Motor neuron (in vitro differentiated cells): ENCODE results near the gene UBTD1. TPM values are rescaled to one million over a fixed set of nuclear protein-coding genes. Genes with fewer than 3 reads are reported as not detected.
"Not testable (repeated sequence)": the region's sequence is repeated elsewhere in the genome, so short reads cannot be mapped to it uniquely, and the experiment has no call there.

Source experiments
- ATAC-seq, 8 experiments: fragments of 200-7000 bp; cut with Tn5 transposase; replicated peaks in 6 of 8; 2 replicates each; pipeline ENCODE4 v1.8.0; 2021; ENCODE audit warnings: mild to moderate bottlenecking in 8 of 8, moderate library complexity in 8 of 8
- H3K27ac ChIP-seq, 2 donors: fragments of 250-450 bp; sonication (Bioruptor Pico); 2 replicates each; pipeline ENCODE4 v1.9.0; 2021; ENCODE audit warnings: antibody characterized with exemption in 2 of 2, mild to moderate bottlenecking in 2 of 2, moderate library complexity in 1 of 2
- H3K4me1 ChIP-seq, 2 donors: fragments of 250-450 bp; sonication (Bioruptor Pico); replicated peaks in 1 of 2; 2 replicates each; pipeline ENCODE4 v1.6.1; 2021; ENCODE audit warnings: antibody characterized with exemption in 2 of 2, mild to moderate bottlenecking in 2 of 2, moderate library complexity in 1 of 2
- H3K4me3 ChIP-seq, 5 donors: fragments of 250-450 bp; sonication (Bioruptor Pico); 2 replicates each; pipeline ENCODE4 v1.9.0; 2021; ENCODE audit warnings: antibody characterized with exemption in 5 of 5, mild to moderate bottlenecking in 5 of 5, moderate library complexity in 4 of 5
- WGBS, 10 experiments: fragments of 450-650 bp; shearing (Covaris generic); methylation state at CpG; one replicate each; pipeline ENCODE4 v1.0.0; 2022; 5-methylcytosine and 5-hydroxymethylcytosine counted together
- in situ Hi-C, 9 experiments: fragments of 400-800 bp; cut with MboI; loops; one replicate each; pipeline ENCODE4 v1.15.0; 2021; ENCODE audit warnings: low sequenced_read_pairs in 9 of 9, low pct_unique_long_range_greater_than_20kb in 2 of 9; ENCODE audit not compliant: unreplicated experiment in 9 of 9
- total RNA-seq, 8 experiments: library from RNA; unstranded; fragments of 300-600 nt; gene quantifications; 2 replicates each; pipeline versions ENCODE4 v1.2.3 to v1.2.4, GENCODE V29; 2022

UBTD1 gene
- total RNA-seq, 8 experiments from 2014 or later, result 2.9 to 16.7 (median 6.9) TPM

DNA sequence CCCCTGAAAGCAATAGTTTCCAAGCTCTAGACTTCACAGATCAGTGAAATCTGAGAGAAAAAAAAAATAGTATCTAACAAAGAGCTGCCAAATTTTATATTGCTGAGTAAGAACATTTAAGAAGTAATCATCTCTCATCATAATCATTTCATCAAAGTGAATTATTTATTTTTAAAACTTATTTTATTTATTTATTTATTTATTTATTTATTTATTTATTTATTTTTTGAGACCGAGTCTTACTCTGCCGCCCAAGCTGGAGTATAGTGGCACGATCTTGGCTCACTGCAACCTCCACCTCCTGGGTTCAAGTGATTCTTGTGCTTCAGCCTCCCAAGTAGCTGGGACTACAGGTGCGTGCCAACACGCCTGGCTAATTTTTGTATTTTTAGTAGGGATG, 77.8 kb downstream of the UBTD1 start:
- in situ Hi-C loops, ATAC-seq, H3K4me3 ChIP-seq, H3K27ac ChIP-seq, H3K4me1 ChIP-seq: not testable (repeated sequence)
- WGBS, 10 experiments, result 40 to 60% (median 50%) methylated on average over 1 to 5 of the region's 5 CpGs; no CpG with 5 or more reads in 1 of the 10 experiments

DNA sequence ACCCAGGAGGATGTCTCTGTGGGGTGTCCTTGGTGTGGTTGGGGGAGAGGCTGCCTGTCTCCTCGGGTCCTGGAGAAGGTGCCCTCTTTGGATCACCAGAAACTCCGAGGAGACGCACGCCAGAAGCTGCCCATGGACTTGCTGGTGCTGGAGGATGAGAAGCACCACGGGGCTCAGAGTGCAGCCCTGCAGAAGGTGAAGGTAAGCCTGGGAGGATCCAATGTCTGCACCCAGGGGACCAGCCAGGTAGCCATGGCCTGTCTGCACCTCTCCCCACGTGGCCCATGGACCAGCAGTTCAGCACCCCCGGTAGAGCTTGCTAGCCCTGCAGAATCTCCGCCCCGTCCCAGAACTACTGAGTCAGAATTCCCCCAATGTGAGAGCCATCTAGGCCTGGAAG, 79.0 kb downstream of the UBTD1 start:
- Histone ChIP-seq H3K4me1 (no peaks in the 10 kb centered on the region), H3K4me3 (no peak overlapping the region), H3K27ac (no peak overlapping the region)
- in situ Hi-C loops, result no loop called here
- 60 to 81% (median 70%) methylated on average over 2 to 7 of the region's 9 CpGs; no CpG with 5 or more reads in 7 of the 10 experiments for WGBS, 10 experiments
- ATAC-seq, result no peak

DNA sequence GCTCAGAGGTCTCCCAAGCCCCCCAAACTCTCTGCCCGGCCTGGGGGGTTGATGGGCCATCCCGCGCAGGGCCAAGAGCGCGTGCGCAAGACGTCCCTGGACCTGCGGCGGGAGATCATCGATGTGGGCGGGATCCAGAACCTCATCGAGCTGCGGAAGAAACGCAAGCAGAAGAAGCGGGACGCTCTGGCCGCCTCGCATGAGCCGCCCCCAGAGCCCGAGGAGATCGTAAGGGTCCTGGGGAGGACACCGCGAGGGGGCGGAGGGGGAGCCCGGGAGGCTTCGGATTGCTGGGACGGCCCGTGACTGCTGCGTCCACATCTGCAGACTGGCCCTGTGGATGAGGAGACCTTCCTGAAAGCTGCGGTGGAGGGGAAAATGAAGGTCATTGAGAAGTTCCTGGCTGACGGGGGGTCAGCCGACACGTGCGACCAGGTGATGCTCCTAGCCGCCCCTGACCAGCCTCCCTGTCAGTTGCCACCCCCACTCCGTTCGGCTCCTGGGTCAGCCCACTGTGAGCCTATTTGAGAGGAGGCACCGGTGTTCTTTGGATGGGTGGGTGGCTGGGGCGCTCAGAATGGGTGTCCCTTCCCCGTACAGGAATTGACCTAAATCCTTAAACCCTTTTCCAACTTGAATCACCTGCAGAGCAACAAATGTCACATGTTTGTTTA, 79.6 kb downstream of the UBTD1 start:
- WGBS, 10 experiments, result 39 to 95% (median 85%) methylated on average over 4 to 10 of the region's 40 CpGs; no CpG with 5 or more reads in 6 of the 10 experiments
- in situ Hi-C loops, result no loop called here
- Histone ChIP-seq H3K27ac (no peak overlapping the region), H3K4me1 (no peaks in the 10 kb centered on the region), H3K4me3 (no peak overlapping the region)
- no peak for ATAC-seq

DNA sequence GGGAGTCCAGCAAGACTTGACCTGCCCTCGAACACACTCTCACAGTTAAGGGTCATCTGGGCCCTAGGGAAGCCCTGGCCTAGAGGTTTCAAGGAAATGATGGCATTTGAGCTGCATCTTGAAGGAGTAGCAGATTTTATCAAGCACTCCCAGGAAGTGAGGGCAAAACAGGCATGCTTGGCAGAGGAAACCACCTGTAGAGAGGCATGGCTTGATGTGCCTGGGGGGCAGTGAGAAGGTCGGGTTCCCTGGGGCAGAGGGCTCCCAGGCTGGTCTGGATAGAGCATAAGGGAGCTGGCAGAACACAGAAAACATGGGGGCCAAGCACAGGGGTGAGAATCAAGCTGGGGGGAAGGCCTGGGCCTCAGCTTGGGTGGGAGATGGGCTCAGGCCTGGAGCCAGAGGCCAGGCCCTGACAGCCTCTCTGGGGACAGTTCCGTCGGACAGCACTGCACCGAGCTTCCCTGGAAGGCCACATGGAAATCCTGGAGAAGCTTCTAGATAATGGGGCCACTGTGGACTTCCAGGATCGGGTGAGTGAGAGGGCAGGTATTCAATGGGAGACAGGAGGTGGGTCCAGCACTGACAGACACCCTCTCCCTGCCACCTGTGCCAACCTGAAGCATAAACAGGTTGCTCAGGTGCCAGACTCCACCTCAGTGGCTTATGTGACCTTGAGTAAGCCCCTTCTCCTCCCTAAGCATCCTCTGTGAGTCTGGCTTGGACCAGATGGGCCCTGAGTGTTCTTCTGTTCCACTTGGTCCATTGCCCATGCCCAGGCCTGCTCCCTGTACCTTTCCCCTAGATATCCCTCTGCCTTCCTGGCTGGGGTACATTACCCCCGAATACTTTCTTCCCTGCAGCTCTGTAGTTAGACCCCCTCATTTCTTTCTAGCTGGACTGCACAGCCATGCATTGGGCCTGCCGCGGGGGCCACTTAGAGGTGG, 82.0 kb downstream of the UBTD1 start:
- H3K4me3 ChIP-seq, result no peak overlapping the region
- in situ Hi-C loops, result no loop called here
- no peaks in the 10 kb centered on the region for H3K4me1 ChIP-seq
- H3K27ac ChIP-seq, result no peak overlapping the region
- 40 to 93% (median 79%) methylated on average over 1 to 5 of the region's 9 CpGs; no CpG with 5 or more reads in 4 of the 10 experiments for WGBS, 10 experiments
- no peak for ATAC-seq

DNA sequence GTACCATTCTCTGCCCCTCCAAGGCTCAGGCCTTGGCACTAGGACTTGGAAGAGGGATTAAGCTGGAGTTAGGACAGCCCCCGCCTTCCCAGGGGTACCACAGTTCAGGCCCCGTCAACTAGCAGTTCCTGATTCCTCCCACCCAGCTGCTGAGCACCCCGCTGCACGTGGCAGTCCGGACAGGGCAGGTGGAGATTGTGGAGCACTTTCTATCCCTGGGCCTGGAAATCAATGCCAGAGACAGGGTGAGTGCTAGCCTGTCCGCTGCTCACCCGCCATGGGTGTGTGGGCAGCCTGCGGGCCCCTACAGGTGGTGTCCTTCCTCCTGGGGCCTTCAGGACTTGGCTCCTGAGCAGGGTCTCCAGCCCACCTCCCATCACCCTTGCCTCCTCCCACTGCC, 83.4 kb downstream of the UBTD1 start:
- in situ Hi-C loops, result no loop called here
- Histone ChIP-seq H3K4me1 (no peaks in the 10 kb centered on the region), H3K4me3 (no peak overlapping the region), H3K27ac (no peak overlapping the region)
- 85 to 100% (median 92%) methylated on average over 1 to 5 of the region's 8 CpGs; no CpG with 5 or more reads in 5 of the 10 experiments for WGBS, 10 experiments
- ATAC-seq, result no peak

DNA sequence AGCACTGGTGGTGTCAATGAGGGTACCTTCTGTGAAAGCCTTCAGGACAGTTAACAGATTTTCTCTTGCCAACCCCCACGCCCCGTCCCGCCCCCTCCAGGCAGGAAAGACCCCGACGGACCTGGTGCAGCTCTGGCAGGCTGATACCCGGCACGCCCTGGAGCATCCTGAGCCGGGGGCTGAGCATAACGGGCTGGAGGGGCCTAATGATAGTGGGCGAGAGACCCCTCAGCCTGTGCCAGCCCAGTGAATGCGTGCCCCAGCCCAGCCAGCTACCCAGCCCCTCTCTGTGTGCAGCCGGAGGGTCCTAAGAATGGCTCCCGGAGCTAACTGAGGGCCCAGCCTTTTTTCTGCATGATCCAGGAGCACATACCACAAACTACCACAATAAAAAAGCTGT, 84.8 kb downstream of the UBTD1 start:
- in situ Hi-C loops, result no loop called here
- Histone ChIP-seq H3K4me1 (no peaks in the 10 kb centered on the region), H3K4me3 (no peak overlapping the region), H3K27ac (no peak overlapping the region)
- no peak for ATAC-seq
- WGBS, 10 experiments, result 80 to 100% (median 87%) methylated on average over 1 to 6 of the region's 13 CpGs; no CpG with 5 or more reads in 7 of the 10 experiments

DNA sequence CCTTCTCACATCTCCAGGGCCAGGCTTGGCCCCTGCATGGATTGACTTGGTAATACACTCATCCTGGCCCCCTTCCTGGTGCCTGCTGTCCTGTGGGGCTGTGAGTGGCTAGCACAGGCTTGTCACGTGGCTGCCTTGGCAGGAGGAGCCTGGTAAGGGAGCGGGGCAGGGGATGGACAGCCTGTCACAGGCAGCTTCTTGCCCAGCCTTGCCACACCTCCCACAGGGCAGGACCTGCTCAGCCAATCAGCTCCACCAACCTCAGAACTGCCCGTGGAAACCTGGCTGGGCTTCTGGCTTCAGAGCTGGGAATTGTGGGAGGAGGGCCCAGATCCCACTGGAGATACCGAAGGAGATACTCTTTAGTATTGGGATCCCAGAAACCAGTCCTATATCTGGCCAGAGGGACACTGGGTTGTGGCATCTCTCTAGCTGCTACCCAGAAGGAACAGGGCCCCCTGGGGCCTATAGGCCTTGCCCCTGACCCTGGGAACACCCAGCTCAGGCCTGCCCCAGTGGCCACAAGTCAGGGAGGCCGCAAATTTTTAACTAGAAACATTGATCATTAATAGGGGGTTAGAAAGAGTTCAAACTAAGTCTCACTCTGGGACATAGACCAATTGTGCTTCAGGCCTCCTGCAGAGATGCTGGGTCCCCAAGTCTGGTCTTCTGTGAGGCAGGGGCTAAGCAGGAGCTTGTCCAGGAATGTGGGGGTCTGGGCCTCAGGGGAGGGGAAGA, 85.5 kb downstream of the UBTD1 start, which contains the start of gene HOGA1:
HOGA1 (plus strand) TSS at position 330 of the 738 bp plus-strand sequence; CDS start at position 645, 315 bp downstream.
- Histone ChIP-seq H3K27ac (no peak within 1 kb of the TSS), H3K4me1 (no peaks in the 10 kb centered on the region), H3K4me3 (no peak within 1 kb of the TSS)
- WGBS, 10 experiments, result 20 to 88% (median 73%) methylated on average over 1 to 2 of the region's 5 CpGs; no CpG with 5 or more reads in 7 of the 10 experiments
- ATAC-seq, result peak; percentile 86 to 99 (median 95)
- in situ Hi-C loops, result no loop called here

DNA sequence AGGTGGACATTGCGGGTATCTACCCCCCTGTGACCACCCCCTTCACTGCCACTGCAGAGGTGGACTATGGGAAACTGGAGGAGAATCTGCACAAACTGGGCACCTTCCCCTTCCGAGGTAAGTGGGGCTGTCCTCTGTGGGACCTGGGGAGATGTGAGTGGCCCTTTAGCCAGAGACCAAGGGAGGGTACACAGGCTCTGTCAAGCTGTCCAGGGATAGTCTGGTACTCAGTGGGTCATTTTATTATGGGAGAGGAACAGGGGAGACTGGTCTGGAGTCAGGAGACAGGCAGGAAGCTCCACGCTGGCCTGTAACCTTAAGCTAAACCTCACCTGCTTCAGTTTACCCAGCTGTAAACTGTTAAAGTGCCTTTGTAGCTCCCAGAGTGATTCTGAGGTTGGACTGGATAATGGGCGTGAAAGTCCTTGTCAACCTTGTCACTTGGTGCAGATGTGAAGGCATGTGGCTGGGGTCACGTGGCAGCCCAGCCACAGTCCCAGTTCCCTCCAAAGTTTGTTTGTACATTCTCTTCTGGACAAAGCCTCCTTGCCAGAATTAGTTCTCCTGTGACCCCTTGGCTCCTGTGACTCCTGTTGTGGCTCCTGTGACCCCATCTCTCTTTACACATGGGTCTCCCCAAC, 86.2 kb downstream of the UBTD1 start:
- Histone ChIP-seq H3K27ac (no peak overlapping the region), H3K4me3 (no peak overlapping the region), H3K4me1 (no peaks in the 10 kb centered on the region)
- no peak for ATAC-seq
- WGBS, 10 experiments, result 75 to 92% (median 86%) methylated on average over 2 to 3 of the region's 5 CpGs; no CpG with 5 or more reads in 6 of the 10 experiments
- in situ Hi-C loops, result no loop called here

DNA sequence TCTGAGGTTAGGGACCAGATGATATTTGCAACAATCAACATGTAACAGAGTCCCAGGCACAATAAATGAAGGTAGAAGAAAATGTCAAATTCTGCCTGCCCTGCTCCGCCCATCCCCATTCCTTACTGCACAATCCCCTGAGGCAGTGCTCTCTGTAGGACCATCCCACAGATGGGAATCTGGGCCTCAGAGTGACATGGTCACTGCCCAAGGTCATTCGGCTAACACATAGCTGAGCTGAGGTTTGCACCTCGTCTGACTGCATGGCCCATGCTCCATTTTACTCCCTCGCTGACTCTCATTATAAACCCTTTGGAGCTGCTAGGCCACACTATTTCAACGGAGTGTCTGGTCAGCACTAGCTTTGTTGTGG, 86.7 kb downstream of the UBTD1 start:
- H3K4me1 ChIP-seq, result no peaks in the 10 kb centered on the region
- no peak overlapping the region for H3K4me3 ChIP-seq
- no peak for ATAC-seq
- in situ Hi-C loops, result no loop called here
- H3K27ac ChIP-seq, result no peak overlapping the region
- 85 to 100% (median 100%) methylated on average over 1 to 5 of the region's 5 CpGs; no CpG with 5 or more reads in 4 of the 10 experiments for WGBS, 10 experiments

DNA sequence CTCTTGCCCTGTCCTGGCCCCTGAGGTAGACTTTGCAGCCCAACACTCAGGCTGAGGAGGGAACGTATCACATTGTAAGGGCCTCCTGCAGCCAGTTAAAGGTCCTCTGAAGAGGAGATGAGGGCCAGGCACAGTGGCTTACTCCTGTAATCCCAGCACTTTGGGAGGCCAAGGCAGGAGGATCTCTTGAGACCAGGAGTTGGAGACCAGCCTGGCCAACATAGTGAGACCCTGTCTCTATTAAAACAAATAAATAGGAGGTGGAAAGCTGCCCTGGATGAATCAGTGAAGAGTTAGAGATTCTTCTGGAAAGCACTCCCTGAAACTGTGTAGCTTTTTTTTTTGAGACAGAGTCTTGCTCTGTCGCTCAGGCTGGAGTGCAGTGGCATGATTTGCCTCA, 88.5 kb downstream of the UBTD1 start:
- ATAC-seq, result no peak
- Histone ChIP-seq H3K27ac (no peak overlapping the region), H3K4me3 (no peak overlapping the region), H3K4me1 (no peaks in the 10 kb centered on the region)
- WGBS, 10 experiments, result 80 to 100% (median 100%) methylated on average over 1 to 2 of the region's 2 CpGs; no CpG with 5 or more reads in 6 of the 10 experiments
- in situ Hi-C loops, result no loop called here

DNA sequence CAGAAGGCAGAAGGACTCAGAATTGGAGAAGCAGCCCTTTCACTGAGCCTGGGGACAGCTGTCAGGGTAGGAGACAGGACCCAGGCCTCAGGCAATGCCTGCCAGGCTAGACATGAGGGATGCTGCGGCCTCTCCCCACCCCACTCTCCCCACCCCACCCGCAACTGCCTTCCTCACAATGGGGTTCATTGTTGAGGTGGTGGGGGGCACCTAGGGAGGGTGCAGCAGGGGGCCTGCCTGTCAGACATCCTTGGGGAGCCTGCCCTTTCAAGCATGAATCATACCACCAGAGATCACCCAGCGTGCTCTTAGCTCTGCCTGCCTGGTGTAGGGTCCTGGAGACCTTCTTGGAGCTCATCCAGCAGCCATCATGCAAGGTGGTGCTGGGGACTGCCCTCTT, 90.8 kb downstream of the UBTD1 start, which contains the start of gene C10orf62:
C10orf62 (plus strand) TSS at position 243 of the 400 bp plus-strand sequence. CDS start 177 bp downstream, outside the sequence.
- no peak within 1 kb of the TSS for H3K4me3 ChIP-seq
- in situ Hi-C loops, result no loop called here
- 80% methylated on average over 1 of the region's 3 CpGs; no CpG with 5 or more reads in 9 of the 10 experiments for WGBS, 10 experiments

DNA sequence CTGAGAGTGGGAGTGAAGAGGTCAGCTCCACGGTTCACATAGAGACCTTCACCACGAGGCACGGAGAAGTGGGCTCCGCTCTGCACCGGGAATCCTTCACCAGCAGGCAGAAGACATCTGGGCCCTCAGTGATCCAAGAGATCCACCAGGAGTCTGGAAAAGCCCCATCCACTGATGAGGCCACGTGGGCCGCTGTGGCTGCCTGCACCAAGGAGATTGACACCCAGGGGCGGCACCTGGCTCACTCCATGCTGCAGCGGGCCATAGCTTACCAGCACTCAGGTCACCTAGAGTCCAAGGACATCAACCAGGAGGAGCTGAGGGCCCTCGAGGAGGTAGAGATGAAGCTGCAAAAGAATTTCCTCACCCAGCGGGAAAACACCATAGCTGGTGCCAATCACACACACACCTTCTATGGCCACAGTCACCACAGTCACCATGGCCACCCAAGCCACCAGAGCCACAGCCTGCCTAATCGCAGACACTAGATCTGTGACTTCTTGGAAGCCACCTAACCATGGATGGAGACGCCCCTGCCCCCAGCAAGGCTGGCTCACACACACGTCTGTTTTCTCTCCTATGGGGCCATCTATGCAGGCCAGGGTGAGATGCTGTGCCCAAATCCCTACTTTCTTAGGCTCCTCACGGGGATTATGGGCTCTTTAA, 91.5 kb downstream of the UBTD1 start:
- WGBS, 10 experiments, result 67 to 100% (median 95%) methylated on average over 2 to 3 of the region's 15 CpGs; no CpG with 5 or more reads in 6 of the 10 experiments
- in situ Hi-C loops, result no loop called here
- no peak for ATAC-seq
- Histone ChIP-seq H3K27ac (no peak overlapping the region), H3K4me1 (no peaks in the 10 kb centered on the region), H3K4me3 (no peak overlapping the region)

More for the DNA sequence above, 90.8 kb downstream of the UBTD1 start, which contains the start of gene C10orf62:
- ATAC-seq, result no peak
- Histone ChIP-seq H3K4me1 (no peaks in the 10 kb centered on the region), H3K27ac (no peak within 1 kb of the TSS)
